ENCODE results near the gene POU4F1.

DNA sequence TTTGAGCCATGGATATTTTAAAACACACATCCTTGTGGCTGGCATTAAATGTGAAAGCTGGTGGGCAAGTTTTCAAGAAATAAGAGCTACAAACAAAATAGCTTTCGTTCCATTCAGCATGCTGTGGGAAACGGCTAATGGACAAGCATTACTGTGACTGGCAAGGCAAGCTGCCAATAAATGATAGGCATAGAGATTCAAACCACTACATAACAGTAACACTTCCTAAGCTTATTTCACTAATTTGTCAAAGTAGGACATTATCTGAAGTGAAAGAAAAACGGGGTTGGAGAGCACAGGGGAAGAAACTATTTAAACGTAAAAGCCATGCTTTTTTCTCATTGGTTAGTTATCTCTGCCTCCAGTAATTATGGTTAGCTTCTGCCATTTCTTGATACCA is 29.6 kb upstream of the POU4F1 start:
- no peak for TF ChIP-seq POLR2A (IDR thresholded peaks at IDR 0.05; ENCODE audit: low read depth, low read length)
- TF ChIP-seq, protein P1, sequence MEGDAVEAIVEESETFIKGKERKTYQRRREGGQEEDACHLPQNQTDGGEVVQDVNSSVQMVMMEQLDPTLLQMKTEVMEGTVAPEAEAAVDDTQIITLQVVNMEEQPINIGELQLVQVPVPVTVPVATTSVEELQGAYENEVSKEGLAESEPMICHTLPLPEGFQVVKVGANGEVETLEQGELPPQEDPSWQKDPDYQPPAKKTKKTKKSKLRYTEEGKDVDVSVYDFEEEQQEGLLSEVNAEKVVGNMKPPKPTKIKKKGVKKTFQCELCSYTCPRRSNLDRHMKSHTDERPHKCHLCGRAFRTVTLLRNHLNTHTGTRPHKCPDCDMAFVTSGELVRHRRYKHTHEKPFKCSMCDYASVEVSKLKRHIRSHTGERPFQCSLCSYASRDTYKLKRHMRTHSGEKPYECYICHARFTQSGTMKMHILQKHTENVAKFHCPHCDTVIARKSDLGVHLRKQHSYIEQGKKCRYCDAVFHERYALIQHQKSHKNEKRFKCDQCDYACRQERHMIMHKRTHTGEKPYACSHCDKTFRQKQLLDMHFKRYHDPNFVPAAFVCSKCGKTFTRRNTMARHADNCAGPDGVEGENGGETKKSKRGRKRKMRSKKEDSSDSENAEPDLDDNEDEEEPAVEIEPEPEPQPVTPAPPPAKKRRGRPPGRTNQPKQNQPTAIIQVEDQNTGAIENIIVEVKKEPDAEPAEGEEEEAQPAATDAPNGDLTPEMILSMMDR (IDR thresholded peaks at IDR 0.05; ENCODE audit: extremely low read depth in 1 of 2, insufficient read depth in 1 of 2, low read depth in 1 of 2, low read length in 2 of 2): no peak
- no peak for TF ChIP-seq POLR2AphosphoS5 (IDR thresholded peaks at IDR 0.05; ENCODE audit: insufficient read depth, low read depth, low read length)
